ENCODE data around the gene EGLN2. TPM values are rescaled to one million over a fixed set of nuclear protein-coding genes. Genes with fewer than 3 reads are reported as not detected.
"Not testable (repeated sequence)": the region's sequence is repeated elsewhere in the genome, so short reads cannot be mapped to it uniquely, and the experiment has no call there.

The EGLN2 gene
- total RNA-seq, 1 experiment from 2014 or later = 58.6 TPM

- RAD21 ChIA-PET (ENCODE audit: low non-redundant PET in 1 of 2, low total read pairs in 2 of 2, uncharacterized antibody in 2 of 2, unreplicated experiment in 2 of 2) = interaction anchor here in 1 of 2 experiments (0.8 kb wide), 1 partner anchor 147 kb away, joined by 4 read pairs; no protein-coding TSS in a partner anchor
- intact Hi-C loops (cut with micrococcal nuclease) = loop anchor here (10.0 kb wide), 1 partner anchor 334 kb away; no protein-coding TSS in a partner anchor
- CTCF ChIA-PET = interaction anchor here (0.7 kb wide), 1 partner anchor 9 kb away, joined by 5 read pairs; no protein-coding TSS in a partner anchor
- Histone ChIP-seq H3K4me1 (ENCODE audit: control insufficient read depth in 1 of 2, insufficient read depth in 2 of 2, low read length in 2 of 2) (peaks cover 23 to 52% of the 10 kb centered on the region in 2 experiments), H3K36me3 (ENCODE audit: control insufficient read depth in 1 of 2, insufficient read depth in 2 of 2, low read length in 2 of 2) (peaks cover 7 to 10% of the 10 kb centered on the region in 2 experiments; a peak in 2 of 4 replicates), H3K4me3 (replicated peaks in 1 of 2; ENCODE audit: low read depth in 1 of 2, low read length in 2 of 2) (peak overlapping the region; percentile 42 to 53), H3K9ac (ENCODE audit: low read length) (peak overlapping the region; percentile 44), H3K79me2 (ENCODE audit: insufficient read depth, low read length) (peaks cover 22% of the 10 kb centered on the region; the same call in 1 of the 2 replicates), H3K27ac (ENCODE audit: low read depth, low read length) (peak overlapping the region; percentile 25; the same call in 1 of the 2 replicates), H3K4me2 (ENCODE audit: low read length) (peak overlapping the region; percentile 75)
- BruUV-seq (replicated peaks); H3K9me2 ChIP-seq (ENCODE audit: insufficient read depth); DNase-seq (ENCODE audit: low read depth, low spot score); H3K9me3 ChIP-seq (ENCODE audit: control insufficient read depth in 1 of 2, insufficient read depth in 1 of 2, low read depth in 1 of 2, low read length in 2 of 2); POLR2A ChIA-PET; H3K27me3 ChIP-seq (ENCODE audit: insufficient read depth, low read length); H4K20me1 ChIP-seq (ENCODE audit: insufficient read depth); H2AFZ ChIP-seq (ENCODE audit: low read depth, low read length, poor library complexity, severe bottlenecking): not testable (repeated sequence)
- TF ChIP-seq MAX (IDR thresholded peaks at IDR 0.05) = 0 out of 2 replicates have a peak, but pooled peaks have one; percentile 53
- peak; percentile 85 for ATAC-seq
Observed at GRCh38 chr19:40810649-40811408, 11.8 kb downstream of the EGLN2 start.

- POLR2A ChIA-PET = no interaction called here
- peak overlapping the region; percentile 75 for H3K4me2 ChIP-seq (ENCODE audit: low read length)
- H2AFZ ChIP-seq (ENCODE audit: low read depth, low read length, poor library complexity, severe bottlenecking) = no peak overlapping the region
- TF ChIP-seq SIN3A (IDR thresholded peaks at IDR 0.05; ENCODE audit: low read depth) (no peak), ZBTB33 (IDR thresholded peaks at IDR 0.05; ENCODE audit: extremely low read depth, insufficient replicate concordance, low read length) (no peak), RAD21 (IDR thresholded peaks at IDR 0.05; ENCODE audit: low read depth) (no peak), CEBPB (IDR thresholded peaks at IDR 0.05; ENCODE audit: low read depth) (no peak), ELF1 (IDR thresholded peaks at IDR 0.05; ENCODE audit: borderline replicate concordance, low read depth) (no peak), POLR2A (IDR thresholded peaks at IDR 0.05; ENCODE audit: borderline replicate concordance, extremely low read depth, insufficient read depth, insufficient read length) (no peak), FOSL1 (IDR thresholded peaks at IDR 0.05; ENCODE audit: low read depth) (no peak), MAX (IDR thresholded peaks at IDR 0.05) (no peak), JUND (IDR thresholded peaks at IDR 0.05) (no peak), EGR1 (IDR thresholded peaks at IDR 0.05; ENCODE audit: low read depth) (no peak), EZH2 (IDR thresholded peaks at IDR 0.05) (no peak), POLR2AphosphoS5 (IDR thresholded peaks at IDR 0.05; ENCODE audit: low read depth, low read length) (no peak)
Observed at GRCh38 chr19:40811478-40812341, 12.7 kb downstream of the EGLN2 start.

More at GRCh38 chr19:40811478-40812341, 12.7 kb downstream of the EGLN2 start:
- no peak for DNase-seq (ENCODE audit: low read depth, low spot score)
- RAD21 ChIA-PET (ENCODE audit: low non-redundant PET in 1 of 2, low total read pairs in 2 of 2, uncharacterized antibody in 2 of 2, unreplicated experiment in 2 of 2) = interaction anchor here in 1 of 2 experiments (0.8 kb wide), 1 partner anchor 148 kb away, joined by 4 read pairs; no protein-coding TSS in a partner anchor
- Histone ChIP-seq H3K9ac (ENCODE audit: low read length) (peak overlapping the region; percentile 44), H3K9me3 (ENCODE audit: control insufficient read depth in 1 of 2, insufficient read depth in 1 of 2, low read depth in 1 of 2, low read length in 2 of 2) (no peaks in the 10 kb centered on the region), H3K27me3 (ENCODE audit: insufficient read depth, low read length) (no peaks in the 10 kb centered on the region), H3K9me2 (ENCODE audit: insufficient read depth) (no peaks in the 10 kb centered on the region), H3K36me3 (ENCODE audit: control insufficient read depth in 1 of 2, insufficient read depth in 2 of 2, low read length in 2 of 2) (peaks cover 7 to 10% of the 10 kb centered on the region in 2 experiments; a peak in 2 of 4 replicates), H4K20me1 (ENCODE audit: insufficient read depth) (peaks cover 4% of the 10 kb centered on the region; the same call in 1 of the 2 replicates), H3K79me2 (ENCODE audit: insufficient read depth, low read length) (peaks cover 13% of the 10 kb centered on the region; the same call in 1 of the 2 replicates), H3K4me3 (replicated peaks in 1 of 2; ENCODE audit: low read depth in 1 of 2, low read length in 2 of 2) (no peak overlapping the region), H3K4me1 (ENCODE audit: control insufficient read depth in 1 of 2, insufficient read depth in 2 of 2, low read length in 2 of 2) (peaks cover 23 to 43% of the 10 kb centered on the region in 2 experiments), H3K27ac (ENCODE audit: low read depth, low read length) (peak overlapping the region; percentile 25; the same call in 1 of the 2 replicates)
- intact Hi-C loops (cut with micrococcal nuclease) = loop anchor here (10.0 kb wide), 1 partner anchor 333 kb away; no protein-coding TSS in a partner anchor
- BruUV-seq (replicated peaks) = no TSS peak
- no peak for ATAC-seq
- CTCF ChIA-PET = interaction anchor here (0.7 kb wide), 1 partner anchor 8 kb away, joined by 5 read pairs; no protein-coding TSS in a partner anchor

Data from HCT116 (cell line).